T-helper 2 cell treated with Interferon-gamma antibody and Interleukin-4, amounts not matched to agents 100 ng/mL and 5 ng/mL, for 36 hours (primary cell): Measurements from ENCODE around the gene TTC39A. TPM values are rescaled to one million over a fixed set of nuclear protein-coding genes. Genes with fewer than 3 reads are reported as not detected.
"Not testable (repeated sequence)": the region's sequence is repeated elsewhere in the genome, so short reads cannot be mapped to it uniquely, and the experiment has no call there.

Experiments
- intact Hi-C: fragments of 100-400 bp; cut with micrococcal nuclease; formaldehyde crosslinking; loops from one replicate; pipeline ENCODE4 v1.15.1; 2023
- total RNA-seq: library from RNA; stranded (reverse); gene quantifications from 2 replicates; pipeline ENCODE4 v1.2.3, GENCODE V29; 2022

TTC39A gene
- total RNA-seq, 1 donor from 2014 or later = not detected

DNA sequence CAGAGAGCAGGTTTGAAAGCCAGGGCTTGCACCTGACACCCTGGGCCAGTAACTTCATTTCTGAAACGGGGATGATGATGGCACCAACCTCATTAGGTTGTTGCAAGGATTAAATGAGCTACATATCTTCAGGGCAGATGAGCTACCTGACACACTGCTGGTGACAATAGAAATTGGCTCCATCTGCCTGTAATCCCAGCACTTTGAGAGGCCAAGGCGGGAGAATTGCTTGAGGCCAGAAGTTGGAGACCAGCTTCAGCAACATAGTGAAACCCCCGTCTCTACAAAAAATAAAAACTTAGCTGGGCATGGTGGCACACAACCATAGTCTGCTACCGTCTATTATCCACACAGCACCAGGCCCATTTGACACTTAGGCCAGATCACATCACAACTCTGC is 6.3 kb upstream of the TTC39A start:
- intact Hi-C loops = no loop called here

- intact Hi-C loops = no loop called here
Measured at GRCh38 chr1:51336004-51336403, 5.6 kb upstream of the TTC39A start.

DNA sequence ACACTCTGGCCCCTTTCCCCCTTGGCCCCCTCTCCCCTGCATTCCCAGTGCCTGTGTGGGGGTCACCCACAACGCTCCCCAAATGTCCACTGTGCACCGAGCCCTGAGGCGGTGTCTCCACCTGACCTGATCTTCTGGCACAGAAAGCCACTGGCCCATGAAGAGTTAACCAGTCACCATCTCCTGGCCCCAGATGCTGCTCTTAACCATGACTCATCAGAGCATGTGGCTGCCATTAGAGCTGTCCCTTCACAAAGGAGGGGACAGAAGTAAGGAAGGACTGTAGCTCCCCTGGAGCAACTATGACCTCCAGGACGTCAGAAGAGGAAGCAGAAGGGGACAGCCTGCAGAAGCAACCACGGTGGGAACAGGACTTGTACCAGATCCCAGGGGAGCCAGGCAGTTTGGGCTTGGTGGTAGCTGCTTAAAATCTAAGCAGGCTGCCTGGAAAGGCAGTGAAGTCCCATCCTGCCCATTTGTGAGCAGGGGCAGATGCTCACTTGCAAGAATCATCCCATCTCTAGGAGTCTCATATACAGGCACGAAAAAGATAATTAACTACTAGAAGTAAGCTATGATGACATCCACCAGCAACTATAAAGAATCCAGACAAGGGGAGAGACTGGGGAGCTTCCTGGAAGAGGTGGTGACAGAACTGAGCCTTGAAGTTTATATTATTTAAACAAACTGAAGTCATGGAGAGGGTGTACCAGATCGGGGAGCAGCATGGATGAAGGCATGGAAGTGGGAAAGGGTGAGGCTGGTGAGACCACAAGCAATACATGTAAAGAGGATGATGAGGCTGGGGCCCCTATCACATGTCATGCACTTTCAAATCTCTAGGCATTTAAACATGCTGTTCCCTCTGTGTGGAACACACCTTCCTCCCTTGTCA is 1.1 kb upstream of the TTC39A start:
- intact Hi-C loops = no loop called here

DNA sequence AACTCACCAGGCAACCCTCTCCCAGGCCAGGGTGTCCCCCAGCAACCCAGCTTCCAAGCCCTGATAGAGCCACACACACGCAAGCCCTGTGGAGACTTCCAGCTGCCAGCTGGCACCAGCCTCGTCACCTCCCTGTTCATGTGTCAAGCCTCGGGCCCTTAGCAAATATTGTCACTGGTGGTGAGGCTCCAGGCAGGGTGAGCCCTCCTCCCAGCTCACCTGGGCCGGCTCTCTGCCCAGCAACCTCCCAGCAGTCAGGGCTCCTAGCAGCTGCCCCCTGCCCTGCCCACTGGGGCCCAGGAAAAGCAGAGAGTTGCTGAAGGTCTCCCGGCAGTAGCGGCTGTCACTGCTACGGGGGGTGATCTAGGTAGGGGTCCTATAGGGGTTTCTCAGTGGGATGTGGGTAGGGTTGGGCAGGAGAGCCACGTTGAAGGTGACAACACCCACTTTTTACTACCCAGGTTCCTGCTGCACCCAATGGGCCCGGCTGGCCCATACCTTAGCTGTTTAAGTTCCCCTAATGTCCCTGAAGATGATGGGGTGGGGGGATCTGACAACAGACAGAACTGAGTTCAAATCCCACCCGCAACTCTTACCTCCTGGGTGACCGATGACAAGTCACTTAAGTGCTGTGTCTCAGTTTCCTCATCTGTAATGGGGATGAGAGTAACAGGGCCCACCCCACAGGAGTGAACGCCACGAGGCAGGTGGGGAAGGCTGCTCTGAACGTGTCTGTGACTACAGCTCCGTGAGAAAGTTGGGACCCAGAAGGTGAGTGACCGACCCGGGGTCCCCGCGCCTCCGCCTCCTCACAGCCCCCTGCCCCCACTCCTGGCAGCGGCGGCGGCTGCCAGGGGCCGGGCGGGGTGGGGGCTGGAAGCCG is 678 bp downstream of the TTC39A start:
- intact Hi-C loops = no loop called here

GRCh38 chr1:51328926-51329325 is 1.4 kb downstream of the TTC39A start:
- intact Hi-C loops = no loop called here

GRCh38 chr1:51328279-51328678 is 2.1 kb downstream of the TTC39A start:
- intact Hi-C loops = no loop called here

DNA sequence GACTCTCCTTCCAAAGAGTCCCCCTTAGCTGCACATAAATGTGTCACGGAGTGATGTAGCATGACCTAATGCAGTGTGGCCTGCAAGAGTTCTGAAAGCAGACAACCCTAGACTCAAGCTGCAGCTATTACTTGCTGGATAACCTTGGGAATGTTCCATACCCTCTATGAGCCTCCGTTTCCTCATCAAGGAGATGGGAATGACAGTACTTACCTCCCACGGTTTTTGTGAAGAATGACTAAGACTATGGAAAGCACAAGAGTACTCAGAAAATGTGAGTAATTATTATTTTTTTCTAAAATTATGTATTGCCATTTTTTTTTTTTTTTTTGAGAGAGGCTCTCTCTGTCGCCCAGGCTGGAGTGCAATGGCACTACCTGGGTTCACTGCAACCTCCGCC is 3.0 kb downstream of the TTC39A start:
- intact Hi-C loops = no loop called here

- intact Hi-C loops = no loop called here
Measured at GRCh38 chr1:51326839-51327238, 3.5 kb downstream of the TTC39A start.

DNA sequence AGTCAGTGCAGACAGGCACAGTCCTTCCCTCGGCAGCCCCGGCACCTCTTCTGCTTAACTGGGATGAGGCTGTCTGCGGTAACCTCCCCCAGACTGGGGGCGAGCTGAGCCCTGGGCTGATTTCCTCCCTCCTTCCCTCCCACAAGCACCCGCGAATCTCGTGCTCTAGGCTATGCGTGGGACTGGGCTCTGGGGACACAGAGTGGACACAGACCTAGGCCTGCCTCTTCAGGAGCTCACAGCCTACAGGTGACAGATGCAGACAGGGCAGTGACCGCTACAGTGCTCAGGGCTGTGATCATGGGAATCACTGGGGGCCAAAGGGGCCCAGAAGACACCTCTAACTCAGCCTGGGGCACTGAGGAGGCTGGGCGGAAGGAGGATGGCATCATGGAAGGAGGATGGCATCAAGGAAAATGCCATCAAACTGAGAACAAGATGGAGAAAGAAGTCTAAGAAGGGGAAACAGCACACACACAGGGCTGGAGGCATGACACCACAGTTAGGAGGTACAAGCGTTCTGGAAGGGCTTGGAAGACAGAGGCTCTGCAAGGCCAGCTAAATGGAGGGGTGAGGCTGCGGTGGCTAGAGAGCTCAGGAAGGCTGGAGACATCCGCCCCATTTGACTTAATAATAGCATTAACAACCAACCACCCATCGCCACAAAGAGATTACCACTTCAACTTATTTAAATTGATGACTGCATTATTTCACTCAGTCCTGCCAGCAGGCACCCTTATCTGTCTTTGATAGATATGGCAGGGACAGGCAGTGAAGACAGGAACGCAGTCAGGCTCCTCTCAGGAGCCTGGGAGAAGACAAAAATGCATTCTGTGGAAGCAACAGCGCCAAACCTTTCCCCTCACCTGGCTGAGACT is 4.2 kb downstream of the TTC39A start:
- intact Hi-C loops = no loop called here

DNA sequence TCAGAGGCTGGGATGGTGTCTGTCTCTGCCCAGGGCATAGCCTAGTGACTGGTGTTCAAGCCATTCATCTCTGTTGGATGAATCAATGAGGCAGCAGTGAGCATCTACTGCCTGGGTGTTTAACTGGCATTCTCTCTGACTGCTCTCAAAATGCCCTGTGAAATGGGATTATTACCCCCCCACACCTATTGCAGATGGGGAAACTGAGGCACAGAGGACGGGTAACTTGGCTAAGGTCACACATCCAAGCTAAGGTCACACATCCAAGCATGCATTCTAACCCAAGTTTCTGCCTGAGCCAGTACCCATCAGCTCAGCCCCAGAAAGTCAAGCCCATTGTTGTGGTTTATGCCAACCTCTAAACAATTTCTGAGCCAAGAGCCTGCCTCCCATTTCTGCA is 5.0 kb downstream of the TTC39A start:
- intact Hi-C loops = no loop called here

DNA sequence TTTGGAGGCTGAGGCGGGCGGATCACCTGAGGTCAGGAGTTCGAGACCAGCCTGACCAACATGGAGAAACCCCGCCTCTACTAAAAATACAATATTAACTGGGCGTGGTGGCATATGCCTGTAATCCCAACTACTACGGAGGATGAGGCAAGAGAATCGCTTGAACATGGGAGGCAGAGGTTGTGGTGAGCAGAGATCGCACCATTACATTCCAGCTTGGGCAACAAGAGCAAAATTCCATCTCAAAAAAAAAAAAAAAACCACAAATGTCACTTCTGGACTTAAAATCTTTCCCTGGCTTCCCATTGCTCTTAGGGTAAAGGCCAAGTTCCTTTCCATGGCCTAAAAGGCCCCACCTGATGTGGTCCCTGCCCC is 5.4 kb downstream of the TTC39A start:
- intact Hi-C loops = not testable (repeated sequence)

DNA sequence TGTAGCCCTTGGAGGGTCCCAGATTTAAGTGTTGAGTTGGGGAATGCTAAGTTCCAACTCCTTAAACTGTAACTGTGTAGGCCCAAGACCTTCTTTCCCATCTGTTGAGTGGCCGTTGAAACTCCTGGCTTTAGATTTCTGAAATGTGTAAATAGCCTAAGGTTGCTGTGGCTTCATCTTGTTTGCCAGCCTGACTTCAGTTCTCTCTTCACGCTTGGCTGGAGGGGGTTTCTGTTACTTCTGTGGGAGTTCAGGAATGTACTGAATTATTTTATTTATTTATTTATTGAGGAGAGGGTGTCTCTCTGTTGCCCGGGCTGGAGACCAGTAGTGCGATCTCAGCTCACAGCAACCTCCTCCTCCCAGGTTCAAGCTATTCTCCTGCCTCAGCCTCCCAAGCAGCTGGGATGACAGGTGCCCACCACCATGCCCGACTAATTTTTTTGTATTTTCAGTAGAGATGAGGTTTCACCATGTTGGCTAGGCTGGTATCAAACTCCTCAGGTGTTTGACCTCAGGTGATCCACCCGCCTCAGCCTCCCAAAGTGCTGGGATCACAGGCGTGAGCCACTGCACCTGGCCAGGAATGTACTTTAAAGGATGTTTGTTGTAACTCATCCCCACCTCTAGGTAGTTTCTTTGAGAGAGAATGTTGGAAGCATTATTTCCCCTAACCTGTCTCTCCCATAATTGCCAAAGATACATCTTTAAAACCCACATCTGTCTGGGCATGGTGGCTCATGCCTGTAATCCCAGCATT is 5.9 kb downstream of the TTC39A start:
- intact Hi-C loops = no loop called here

DNA sequence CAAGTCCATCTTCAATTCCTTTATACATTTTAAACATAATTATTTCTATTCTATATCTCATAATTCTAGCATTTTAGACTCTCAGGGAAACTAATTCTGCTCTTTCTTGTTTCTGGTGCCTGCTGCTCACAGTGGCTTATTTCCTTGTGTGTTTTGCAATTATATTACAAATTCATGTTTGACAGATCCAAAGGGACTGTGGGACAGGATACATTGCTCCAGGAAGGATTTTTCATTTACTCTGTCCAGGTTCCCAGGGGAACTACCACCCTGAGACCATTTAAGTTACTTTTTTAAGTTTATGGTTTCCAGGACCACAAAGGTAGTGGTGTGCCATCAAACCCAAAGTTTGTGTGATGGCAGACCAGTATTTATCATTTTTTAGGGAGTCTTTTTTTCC is 6.6 kb downstream of the TTC39A start:
- intact Hi-C loops = no loop called here

DNA sequence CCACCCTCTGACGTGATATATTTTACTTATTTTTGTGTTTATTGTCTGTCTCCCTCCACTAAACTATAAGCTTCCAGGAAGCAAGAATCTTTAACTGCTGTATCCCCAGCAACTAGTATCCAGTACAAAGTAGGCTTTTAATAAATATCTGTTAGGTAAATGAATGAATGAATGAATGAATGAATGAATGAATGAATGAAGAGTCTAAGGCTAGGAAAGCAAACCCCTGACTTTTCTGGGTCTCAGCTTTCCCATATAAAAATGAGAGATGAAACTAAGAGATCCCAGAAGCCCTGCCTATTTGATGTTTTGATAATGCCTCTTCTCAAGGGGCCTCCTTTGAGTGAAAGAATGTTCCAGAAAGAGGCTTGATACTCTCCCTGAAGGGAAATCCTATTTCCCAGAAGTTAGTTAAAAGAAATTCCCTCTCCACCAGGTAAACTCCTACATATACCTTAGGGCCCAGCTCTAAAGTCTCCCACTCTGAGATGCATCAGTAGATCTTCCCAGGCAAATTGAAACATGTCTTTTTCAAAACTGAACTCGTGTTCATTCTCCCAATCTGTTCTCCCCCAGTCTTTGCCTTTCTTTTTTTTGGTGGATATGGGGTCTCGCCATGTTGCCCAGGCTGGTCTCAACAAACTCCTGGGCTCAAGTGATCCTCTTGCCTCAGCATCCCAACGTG is 7.8 kb downstream of the TTC39A start:
- intact Hi-C loops = no loop called here

- intact Hi-C loops = no loop called here
Measured at GRCh38 chr1:51321924-51322280, 8.5 kb downstream of the TTC39A start.

DNA sequence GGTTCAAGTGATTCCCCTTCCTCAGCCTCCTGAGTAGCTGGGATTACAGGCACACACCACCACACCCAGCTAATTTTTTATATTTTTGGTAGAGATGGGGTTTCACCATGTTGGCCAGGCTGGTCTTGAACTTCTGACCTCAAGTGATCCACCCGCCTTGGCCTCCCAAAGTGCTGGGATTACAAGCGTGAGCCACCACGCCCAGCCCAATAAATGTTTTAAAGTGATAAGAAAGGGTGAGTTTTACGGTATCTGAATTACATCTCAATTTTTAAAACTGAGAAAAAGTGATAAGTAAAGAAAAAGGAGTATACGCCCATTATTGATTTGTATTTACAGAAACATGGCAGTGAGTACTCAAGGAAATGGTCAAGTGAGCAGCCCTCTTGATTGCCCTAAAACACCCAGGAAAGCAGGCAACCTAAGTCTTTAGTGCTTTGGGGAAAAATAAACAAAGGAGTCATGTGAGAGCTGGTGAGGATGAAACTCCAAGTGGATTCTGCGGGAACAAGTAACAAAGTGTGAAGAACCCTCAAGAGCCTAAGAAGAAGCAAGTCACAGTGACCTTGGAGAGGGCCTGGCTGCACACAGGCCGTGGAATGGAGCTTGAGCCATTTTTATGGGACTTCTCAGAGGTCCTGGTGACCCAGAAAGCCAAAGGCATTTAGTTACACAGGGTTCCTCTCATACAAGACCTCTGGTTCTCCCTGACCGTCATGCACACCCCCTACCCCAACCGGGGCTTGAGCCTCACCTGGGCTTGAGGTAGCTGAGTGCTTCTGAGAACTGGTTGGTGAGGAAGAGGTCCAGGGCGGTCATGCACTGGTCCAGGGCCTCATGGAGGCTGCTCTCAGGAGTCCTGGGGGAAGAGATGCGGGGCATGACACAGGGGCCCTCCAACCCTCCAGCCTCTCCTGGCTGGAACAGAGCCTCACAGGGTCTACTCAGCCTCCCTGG is 9.1 kb downstream of the TTC39A start:
- intact Hi-C loops = no loop called here

DNA sequence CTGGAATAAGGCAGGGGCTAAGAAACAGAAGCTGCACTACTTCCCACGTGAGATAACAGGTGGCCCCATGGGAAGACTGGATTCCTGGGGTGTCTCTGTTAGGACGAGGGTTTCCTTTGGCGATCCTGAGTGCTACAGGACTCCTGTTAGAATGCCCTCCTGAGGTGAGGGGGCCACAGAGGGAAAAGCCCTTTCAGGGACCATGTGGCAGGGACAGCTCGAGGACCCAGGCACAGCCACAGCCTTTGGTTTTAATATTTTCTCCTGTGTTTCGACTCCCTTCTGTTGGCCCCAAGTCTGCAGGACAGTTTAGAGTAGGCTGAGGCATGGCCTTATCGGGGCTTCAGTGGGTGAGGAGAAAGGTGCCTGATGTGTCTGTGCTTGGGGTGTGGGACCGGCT is 12.6 kb downstream of the TTC39A start:
- intact Hi-C loops = no loop called here

GRCh38 chr1:51316846-51317120 is 13.6 kb downstream of the TTC39A start:
- intact Hi-C loops = no loop called here

- intact Hi-C loops = no loop called here
Measured at GRCh38 chr1:51316113-51316845, 14.1 kb downstream of the TTC39A start.
